Activated CD4-positive, alpha-beta T cell treated with anti-CD3 and anti-CD28 coated beads for 48 hours (primary cell): ENCODE measurements around the gene CNOT1.
A peak's percentile ranks its signal among the peaks of the same experiment; 100 is the strongest.
"Not testable (repeated sequence)": the region's sequence is repeated elsewhere in the genome, so short reads cannot be mapped to it uniquely, and the experiment has no call there.

Experiments used
- DNase-seq: peaks from one replicate; pipeline ENCODE4 v3.0.0-alpha.2; 2020

CNOT1 gene

DNA sequence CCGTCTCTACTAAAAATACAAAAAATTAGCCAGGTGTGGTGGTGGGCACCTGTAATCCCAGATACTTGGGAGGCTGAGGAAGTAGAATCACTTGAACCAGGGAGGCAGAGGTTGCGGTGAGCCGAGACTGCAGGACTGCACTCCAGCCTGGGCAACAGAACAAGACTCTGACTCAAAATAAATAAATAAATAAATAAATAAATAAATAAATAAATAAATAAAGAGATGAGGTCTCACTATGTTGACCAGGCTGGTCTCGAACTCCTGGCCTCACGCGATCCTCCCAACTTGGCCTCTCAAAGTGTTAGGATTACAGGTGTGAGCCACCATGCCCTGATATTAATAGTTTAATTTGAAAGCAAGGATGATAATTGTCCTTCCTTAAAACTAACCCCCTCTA is 7.4 kb upstream of the CNOT1 start:
- not testable (repeated sequence) for DNase-seq

DNA sequence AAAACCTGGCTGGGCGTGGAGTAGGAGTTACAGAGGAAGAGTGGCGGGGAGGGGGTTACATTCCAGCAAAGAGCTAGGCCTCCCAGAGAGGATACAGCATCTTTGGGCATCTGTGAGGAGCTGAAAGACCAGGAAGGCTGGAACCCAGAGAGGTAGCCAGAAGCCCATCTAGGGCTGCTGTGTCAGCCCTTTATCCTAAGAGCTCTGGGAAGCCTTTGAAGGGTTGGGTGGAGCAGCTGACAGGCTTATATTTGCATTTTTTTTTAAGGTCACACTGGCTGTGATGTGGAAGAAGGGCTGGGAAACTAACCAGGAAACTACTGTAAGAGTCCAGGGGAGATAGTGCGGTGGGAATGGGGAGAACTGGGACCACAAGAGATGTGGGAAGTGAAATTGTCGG is 6.8 kb upstream of the CNOT1 start:
- DNase-seq: no peak

DNA sequence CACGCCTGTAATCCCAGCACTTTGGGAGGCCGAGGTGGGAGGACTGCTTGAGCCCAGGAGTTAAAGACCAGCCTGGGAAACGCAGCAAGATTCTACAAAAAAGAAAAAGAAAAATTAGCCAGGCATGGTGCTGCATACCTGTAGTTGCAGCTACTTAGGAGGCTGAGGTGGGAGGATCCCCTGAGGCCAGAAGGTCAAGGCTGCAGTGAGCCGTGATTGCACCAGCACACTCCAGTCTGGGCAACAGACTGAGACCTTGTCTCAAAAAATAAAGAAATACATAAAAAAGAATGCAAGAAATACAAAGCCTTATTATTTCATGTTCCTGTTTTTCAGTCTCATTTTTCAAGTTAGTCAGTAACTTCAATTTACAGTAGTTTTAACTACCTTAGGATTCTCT is 5.9 kb upstream of the CNOT1 start:
- no peak for DNase-seq

DNA sequence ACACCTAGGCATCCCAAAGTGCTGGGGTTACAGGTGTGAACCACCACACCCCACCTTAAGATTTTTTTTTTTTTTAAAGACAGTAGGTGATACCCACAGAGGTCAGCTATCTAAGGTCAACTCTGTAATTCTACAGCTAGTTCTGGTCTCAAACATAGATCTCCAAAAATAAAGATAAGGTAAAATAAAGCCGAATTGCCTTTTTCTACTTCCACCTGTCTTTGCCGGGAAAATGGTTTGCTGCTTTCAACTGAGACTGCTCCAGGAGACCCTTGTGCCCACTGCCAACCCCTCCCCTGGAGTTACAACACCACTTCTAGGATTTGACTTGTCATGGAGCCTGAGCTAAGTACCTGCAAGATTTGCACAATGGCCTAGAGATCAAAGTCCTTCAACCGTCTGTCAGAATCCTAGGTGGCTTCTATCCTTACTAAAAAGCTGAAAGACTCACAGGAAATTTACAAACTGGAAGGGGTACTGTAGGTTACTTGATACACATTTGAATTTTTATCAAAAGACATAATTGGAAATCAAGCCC is 4.7 kb upstream of the CNOT1 start:
- no peak for DNase-seq

GRCh38 chr16:58628845-58629732 is 537 bp downstream of the CNOT1 start:
- DNase-seq: peak; percentile 65

DNA sequence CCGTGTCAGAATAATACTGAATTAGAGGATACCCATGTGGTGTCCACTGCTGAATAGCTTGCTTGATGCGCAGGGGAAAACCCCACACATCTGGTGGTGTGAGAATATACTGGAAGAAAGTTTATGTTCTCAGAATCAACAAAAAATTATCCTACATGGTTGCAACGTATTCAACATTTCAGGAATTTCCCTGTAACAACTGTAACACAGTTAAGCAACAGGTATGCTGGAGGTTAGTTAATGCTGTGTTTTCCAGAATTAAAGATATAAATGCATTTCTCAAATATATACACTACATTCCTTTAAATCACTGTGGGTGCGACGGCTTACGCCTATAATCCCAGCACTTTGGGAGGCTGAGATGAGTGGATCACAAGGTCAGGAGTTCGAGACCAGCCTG is 5.4 kb downstream of the CNOT1 start:
- DNase-seq: no peak

DNA sequence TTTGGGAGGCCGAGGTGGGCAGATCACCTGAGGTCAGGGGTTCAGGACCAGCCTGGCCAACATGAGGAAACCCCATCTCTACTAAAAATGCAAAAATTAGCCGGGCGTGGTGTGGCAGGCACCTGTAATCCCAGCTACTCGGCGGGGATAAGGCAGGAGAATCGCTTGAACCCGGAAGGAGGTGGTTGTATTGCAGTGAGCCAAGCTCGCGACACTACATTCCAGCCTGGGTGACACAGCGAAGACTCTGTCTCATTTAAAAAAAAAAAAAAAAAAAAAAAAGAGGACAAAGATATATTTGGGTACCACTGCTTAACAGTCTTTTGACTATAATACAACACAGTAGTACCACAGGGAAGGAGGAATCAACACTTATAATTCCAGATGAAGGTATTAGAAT is 9.2 kb downstream of the CNOT1 start:
- DNase-seq: no peak

DNA sequence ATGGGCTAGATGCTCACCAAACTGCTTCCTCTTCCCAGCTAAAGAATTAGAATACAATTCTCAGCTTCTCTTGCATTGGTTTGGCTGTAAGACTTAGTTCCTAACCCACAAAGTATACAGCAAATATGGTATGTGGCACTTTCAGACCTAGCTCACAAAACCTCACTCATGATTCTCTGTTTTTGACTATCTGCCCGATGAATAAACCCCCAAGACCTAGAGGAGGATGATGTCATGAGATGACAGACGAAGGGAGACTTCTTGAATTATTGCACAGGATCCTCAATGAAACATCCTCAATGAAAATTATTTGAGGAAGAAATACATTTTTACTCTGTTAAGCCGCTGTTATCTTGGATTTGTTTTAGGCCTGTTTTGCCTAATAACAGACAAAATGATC is 14.3 kb downstream of the CNOT1 start:
- no peak for DNase-seq

DNA sequence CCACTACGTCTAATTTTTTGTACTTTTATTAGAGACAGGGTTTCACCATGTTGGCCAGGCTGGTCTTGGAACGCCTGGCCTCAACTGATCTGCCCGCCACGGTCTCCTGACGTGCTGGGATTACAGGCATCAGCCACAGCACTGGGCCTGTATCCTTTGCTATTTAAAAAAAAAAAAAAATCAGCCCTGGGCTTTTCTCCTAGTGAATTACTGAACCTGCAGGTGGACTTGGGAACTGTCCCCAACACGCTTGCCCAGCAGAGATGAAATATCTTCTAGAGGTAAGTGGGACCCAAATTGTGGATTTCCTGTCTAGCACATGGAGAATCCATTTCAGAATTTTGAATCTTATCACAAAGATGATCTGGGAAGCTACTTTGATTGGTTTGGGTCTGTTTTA is 14.8 kb downstream of the CNOT1 start:
- no peak for DNase-seq

GRCh38 chr16:58614212-58614611 is 15.4 kb downstream of the CNOT1 start:
- no peak for DNase-seq

DNA sequence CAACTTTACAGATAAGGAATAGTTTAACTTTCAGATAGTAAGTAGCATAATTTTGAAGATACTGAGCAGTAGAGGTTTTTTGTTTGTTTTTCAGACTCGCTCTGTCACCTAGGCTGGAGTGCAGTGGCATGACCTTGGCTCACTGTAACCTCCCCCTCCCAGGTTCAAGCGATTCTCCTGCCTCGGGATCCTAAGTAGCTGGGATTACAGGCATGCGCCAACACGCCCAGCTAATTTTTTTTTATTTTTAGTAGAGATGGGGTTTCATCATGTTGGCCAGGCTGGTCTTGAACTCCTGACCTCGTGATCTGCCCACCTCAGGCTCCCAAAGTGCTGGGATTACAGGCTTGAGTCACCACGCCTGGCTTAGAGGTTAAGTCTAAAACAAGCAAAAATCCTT is 16.7 kb downstream of the CNOT1 start:
- not testable (repeated sequence) for DNase-seq

GRCh38 chr16:58608601-58609136 is 21.0 kb downstream of the CNOT1 start:
- DNase-seq: no peak

DNA sequence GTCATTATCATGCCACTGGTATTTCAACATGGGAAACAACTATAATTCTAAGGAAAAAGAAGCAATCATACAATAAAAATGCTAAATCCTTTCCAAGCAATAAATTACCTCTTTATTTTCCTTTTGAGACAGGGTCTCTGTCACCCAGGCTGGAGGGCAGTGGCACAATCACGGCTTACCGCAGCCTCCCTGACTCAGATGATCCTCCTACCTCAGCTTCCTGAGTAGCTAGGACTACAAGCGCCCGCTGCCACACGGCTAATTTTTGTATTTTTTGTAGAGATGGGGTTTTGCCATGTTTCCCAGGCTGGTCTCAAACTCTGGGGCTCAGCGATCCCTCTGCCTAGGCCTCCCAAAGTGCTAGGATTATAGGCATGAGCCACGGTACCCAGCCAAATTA is 24.1 kb downstream of the CNOT1 start:
- DNase-seq: no peak

DNA sequence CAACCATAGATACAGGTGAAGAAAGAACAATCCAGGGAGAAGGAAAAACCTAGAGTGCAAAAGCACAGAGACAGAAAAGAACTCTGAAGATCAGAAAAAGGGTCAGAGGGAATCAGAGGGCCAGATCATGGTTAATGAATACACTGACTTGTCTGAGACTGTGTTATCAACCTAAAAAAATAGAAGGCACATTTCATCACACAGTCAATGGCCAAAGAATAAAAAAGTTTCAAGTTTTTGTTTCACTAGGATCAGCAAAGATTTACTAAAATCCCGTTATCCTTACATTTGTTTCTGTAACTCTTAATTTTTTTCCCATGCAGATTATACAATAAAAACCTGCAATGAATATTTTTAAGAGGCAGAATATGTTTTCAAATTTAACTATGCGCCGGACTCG is 38.5 kb downstream of the CNOT1 start:
- no peak for DNase-seq

DNA sequence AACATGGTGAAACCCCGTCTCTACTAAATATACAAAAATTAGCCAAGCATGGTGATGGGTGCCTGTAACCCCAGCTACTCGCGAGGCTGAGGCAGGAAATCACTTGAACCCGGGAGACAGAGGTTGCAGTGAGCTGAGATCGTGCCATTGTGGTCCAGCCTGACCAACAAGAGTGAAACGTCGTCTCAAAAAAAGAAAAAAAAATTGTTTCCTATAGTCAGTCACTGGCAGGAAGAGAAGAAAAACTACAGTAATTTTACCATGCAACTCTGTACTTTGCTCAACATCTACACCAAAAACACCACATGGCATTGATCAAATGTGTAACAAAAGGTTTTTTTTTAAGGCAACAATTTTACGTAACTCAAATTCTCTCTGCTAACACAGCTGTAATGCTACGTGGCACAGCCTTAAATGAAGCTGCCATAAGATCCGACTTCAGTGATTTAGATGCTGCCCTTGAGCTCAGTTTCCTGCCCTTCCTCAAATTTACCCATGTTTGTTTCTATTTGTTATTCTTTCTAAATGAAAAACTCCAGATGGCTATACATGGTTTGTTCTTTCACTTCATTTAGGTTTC is 40.2 kb downstream of the CNOT1 start:
- no peak for DNase-seq

- no peak for DNase-seq
Measured at GRCh38 chr16:58588406-58588805, 41.2 kb downstream of the CNOT1 start.

GRCh38 chr16:58586340-58587030 is 43.1 kb downstream of the CNOT1 start:
- no peak for DNase-seq

DNA sequence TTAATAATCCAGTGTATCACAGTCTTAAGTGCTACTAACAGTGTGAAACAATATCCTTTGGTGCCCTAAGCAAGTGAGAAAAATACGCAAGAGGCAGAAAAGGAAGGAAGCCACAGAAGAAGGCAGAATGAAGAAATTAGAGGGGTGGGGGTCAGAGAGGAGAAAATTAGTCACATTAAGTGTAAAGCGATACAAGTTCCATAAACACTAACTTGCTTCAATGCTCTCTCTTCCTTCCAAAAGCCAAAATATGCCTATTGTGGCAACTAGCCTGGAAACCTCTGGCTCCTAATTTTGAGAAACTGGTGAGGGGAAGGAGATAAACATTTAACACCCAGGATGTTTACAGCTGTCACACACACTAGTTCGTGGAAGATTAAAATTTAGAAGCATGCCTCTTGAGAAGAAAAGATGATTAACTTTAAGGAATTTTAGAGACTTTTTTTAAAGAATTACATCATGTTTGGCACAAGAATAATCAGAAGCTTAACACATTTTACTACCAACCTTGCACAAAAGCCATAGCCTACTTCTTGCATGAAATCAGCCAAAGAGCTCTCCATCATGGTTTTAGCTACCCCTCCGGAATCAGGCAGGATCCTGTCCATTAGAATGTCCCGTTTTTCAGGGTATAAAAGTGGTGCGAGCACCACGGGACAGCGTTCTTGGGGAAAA is 44.7 kb downstream of the CNOT1 start:
- no peak for DNase-seq

- DNase-seq: peak; percentile 8
Measured at GRCh38 chr16:58582971-58583765, 46.5 kb downstream of the CNOT1 start.

DNA sequence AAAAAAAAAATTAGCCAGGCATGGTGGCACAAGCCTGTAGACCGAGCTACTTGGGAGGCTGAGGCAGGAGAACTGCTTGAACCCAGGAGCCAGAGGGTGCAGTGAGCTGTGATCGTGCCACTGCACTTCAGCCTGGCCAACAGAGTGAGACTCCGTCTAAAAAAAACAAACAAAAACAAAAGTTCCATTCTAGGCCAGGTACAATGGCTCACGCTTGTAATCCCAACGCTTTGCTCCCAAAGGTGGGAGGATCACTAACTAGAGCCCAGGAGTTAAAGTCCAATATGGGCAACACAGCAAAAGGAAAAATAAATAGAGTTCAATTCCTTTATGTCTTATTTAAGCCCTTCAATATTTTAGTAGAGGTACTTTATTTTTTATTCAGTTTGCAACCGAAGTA is 47.5 kb downstream of the CNOT1 start:
- DNase-seq: no peak

- DNase-seq: no peak
Measured at GRCh38 chr16:58579587-58579986, 50.0 kb downstream of the CNOT1 start.

DNA sequence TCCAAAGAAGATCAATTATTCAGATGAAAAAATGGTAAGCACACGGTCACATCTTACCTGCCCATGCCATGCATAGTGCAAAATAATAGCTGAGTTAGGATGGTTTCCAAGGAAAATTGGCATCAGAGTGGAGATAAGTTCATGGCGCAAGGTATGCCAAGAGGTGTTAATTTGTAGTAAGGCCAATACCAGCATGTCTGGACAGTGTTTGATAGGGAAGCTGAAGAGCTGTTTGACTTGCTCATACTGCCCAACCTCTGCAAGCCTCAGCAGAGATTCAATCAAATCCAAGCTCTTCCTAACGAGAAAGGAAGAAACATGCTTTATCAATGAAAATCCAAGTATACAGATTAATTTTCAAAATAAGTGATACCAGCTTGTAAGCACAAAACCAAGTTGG is 51.0 kb downstream of the CNOT1 start:
- DNase-seq: no peak
